Measurements from ENCODE around the gene SP5. TPM values are rescaled to one million over a fixed set of nuclear protein-coding genes. Genes with fewer than 3 reads are reported as not detected.
A peak's percentile ranks its signal among the peaks of the same experiment; 100 is the strongest.

Gene SP5
- total and polyA plus RNA-seq, 9 of the 15 experiments (the other 6 are each of a cell fraction or from before 2014, with no cell fraction given) = 0.03 to 1.7 (median 0.16) TPM; not detected in 1

- TF ChIP-seq MGA (IDR thresholded peaks at IDR 0.05) = 0 out of 2 replicates have a peak, but pooled peaks have one; percentile 7
- no peak for TF ChIP-seq ATF6 (CRISPR knock-in tag; IDR thresholded peaks at IDR 0.05)
- TF ChIP-seq NR1H2 (CRISPR knock-in tag; IDR thresholded peaks at IDR 0.05) = no peak
- TF ChIP-seq BHLHE40 (IDR thresholded peaks at IDR 0.05; ENCODE audit: low read length) = peak; percentile 77
- TF ChIP-seq ETV6 (IDR thresholded peaks at IDR 0.05; ENCODE audit: borderline replicate concordance in 1 of 2, low read depth in 2 of 2, low read length in 1 of 2) = no peak
- TF ChIP-seq ETV6 (CRISPR knock-in tag; IDR thresholded peaks at IDR 0.05; ENCODE audit: borderline replicate concordance) = no peak
- TF ChIP-seq MYC (IDR thresholded peaks at IDR 0.05; ENCODE audit: low read depth, low read length) = no peak
- no peak for TF ChIP-seq MYC (CRISPR knock-in tag; IDR thresholded peaks at IDR 0.05; ENCODE audit: borderline replicate concordance, low read depth)
- no peak for TF ChIP-seq POU5F1 (IDR thresholded peaks at IDR 0.05; ENCODE audit: borderline replicate concordance, low read depth, low read length, partially characterized antibody)
- no peak for TF ChIP-seq SMAD3 (CRISPR knock-in tag; conservative IDR thresholded peaks at IDR 0.05)
- no peak for TF ChIP-seq TFAM (CRISPR knock-in tag; conservative IDR thresholded peaks at IDR 0.05)
- no peak for TF ChIP-seq ESRRB (CRISPR knock-in tag; IDR thresholded peaks at IDR 0.05; ENCODE audit: borderline replicate concordance)
- no peak for TF ChIP-seq PTBP1 (IDR thresholded peaks at IDR 0.05; ENCODE audit: low read depth, low read length)
- TF ChIP-seq PRMT5 (CRISPR knock-in tag; IDR thresholded peaks at IDR 0.05) = no peak
- no peak for TF ChIP-seq ZZZ3 (IDR thresholded peaks at IDR 0.05)
- TF ChIP-seq NFE2 (IDR thresholded peaks at IDR 0.05; ENCODE audit: low read depth) = no peak
- no peak for TF ChIP-seq DIDO1 (tag; IDR thresholded peaks at IDR 0.05; ENCODE audit: low read depth)
Measured at GRCh38 chr2:170742000-170742399, 26.9 kb downstream of the SP5 start (continued).
